Peyer's patch (tissue), 4 donors: ENCODE measurements around the gene TSPAN15.

Experiments
- POLR2A ChIP-seq, 2 donors: fragments of 450-650 bp; IDR thresholded peaks; one replicate each; pipeline ENCODE4 v1.5.1; 2017; ENCODE audit warnings: antibody characterized with exemption in 2 of 2, mild to moderate bottlenecking in 2 of 2, moderate library complexity in 2 of 2
- TF ChIP-seq, protein P1 (sequence below), 6 experiments: fragments of 450-650 bp in 4 of 6; fragments of 200-600 bp in 2 of 6; sonication (generic) in 1 of 6; IDR thresholded peaks; one replicate each; pipeline ENCODE4 v1.5.1; 2017 to 2019; ENCODE audit warnings: antibody characterized with exemption in 6 of 6, mild to moderate bottlenecking in 3 of 6, moderate library complexity in 1 of 6

DNA sequence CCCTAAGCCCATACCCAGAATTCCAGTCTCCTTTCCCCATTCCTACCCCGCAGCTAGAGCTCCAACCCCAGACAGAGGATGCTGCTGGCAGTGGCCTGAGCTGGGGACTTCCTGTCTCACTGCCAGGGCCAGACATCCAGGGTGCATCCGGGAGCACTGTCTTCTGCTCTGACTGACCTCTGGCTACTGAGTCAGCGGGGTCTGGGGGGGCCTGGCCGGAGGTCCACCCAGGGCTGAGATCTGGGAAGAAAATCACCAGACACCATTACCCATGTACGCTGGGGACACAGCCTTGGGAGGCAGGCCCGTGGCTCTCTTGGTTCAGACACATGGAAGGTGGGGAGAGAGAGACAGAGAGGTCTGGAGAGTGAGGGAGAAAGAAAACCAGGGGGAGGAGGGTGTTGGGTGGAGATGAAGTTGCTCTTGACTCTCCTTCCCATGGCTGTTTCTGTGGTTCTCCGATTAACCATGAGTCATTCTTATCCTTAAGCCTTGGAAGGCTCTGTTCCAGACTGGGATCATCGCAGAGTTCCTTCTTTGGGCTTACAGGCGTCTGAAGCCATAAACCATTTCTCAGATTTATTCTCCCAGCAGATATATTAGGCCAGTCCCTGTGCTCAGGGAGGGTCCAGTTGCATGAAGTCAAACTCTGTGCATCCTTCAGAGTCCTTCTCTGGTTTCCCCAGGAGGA lies 23.6 kb downstream of the TSPAN15 start:
- TF ChIP-seq, protein P1, sequence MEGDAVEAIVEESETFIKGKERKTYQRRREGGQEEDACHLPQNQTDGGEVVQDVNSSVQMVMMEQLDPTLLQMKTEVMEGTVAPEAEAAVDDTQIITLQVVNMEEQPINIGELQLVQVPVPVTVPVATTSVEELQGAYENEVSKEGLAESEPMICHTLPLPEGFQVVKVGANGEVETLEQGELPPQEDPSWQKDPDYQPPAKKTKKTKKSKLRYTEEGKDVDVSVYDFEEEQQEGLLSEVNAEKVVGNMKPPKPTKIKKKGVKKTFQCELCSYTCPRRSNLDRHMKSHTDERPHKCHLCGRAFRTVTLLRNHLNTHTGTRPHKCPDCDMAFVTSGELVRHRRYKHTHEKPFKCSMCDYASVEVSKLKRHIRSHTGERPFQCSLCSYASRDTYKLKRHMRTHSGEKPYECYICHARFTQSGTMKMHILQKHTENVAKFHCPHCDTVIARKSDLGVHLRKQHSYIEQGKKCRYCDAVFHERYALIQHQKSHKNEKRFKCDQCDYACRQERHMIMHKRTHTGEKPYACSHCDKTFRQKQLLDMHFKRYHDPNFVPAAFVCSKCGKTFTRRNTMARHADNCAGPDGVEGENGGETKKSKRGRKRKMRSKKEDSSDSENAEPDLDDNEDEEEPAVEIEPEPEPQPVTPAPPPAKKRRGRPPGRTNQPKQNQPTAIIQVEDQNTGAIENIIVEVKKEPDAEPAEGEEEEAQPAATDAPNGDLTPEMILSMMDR (IDR thresholded peaks at IDR 0.05) = no peak
- no peak for TF ChIP-seq POLR2A (IDR thresholded peaks at IDR 0.05)
